Measurements from ENCODE around the gene CCDC24. TPM values are rescaled to one million over a fixed set of nuclear protein-coding genes. Genes with fewer than 3 reads are reported as not detected.

The CCDC24 gene
- polyA plus RNA-seq, 2 of the 4 experiments (the other 2 are of a cell fraction) = 2.0 to 10.2 TPM

DNA sequence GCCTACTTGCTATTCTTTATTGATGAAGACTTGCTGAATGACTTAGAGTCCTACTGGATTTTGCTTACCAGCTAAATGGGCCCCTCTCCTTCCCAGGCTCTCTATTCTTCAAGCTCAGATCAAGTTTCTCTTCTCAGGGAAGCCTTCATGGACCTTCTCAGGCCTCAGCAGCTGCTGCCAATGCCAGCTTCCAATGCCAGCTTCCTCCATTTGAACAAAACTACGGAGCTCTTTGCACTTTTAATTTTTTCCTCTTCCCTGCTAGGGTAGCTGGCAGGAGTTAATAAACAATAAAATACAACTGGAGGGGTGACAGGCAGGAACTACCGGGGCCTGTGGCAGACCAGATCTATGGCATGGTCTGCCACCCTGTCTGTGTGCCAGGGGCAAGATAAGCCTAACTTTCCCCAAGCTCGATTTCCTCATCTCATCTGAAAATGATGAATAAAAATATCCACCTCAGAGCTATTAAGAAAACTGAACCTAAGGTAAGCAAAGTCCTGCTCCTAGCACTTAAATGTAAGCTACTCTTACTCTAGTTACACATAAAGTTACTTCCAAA is 45.6 kb upstream of the CCDC24 start:
- TF ChIP-seq POLR2A (IDR thresholded peaks at IDR 0.05; ENCODE audit: low read length) (no peak), SMC3 (IDR thresholded peaks at IDR 0.05) (no peak), HOXB13 (CRISPR knock-in tag; IDR thresholded peaks at IDR 0.05; ENCODE audit: low read depth) (no peak), FOXS1 (CRISPR knock-in tag; IDR thresholded peaks at IDR 0.05) (no peak), TFCP2L1 (CRISPR knock-in tag; IDR thresholded peaks at IDR 0.05) (no peak), CBX2 (IDR thresholded peaks at IDR 0.05; ENCODE audit: borderline replicate concordance, low read depth) (no peak), HDAC2 (IDR thresholded peaks at IDR 0.05) (no peak), NFE2L2 (conservative IDR thresholded peaks at IDR 0.05; ENCODE audit: low read length) (no peak), JUNB (IDR thresholded peaks at IDR 0.05) (no peak), RAD21 (conservative IDR thresholded peaks at IDR 0.05 in 1 of 2, IDR thresholded peaks at IDR 0.05 in 1 of 2) (no peak), RNF2 (IDR thresholded peaks at IDR 0.05; ENCODE audit: borderline replicate concordance, low read depth) (no peak), HEYL (CRISPR knock-in tag; IDR thresholded peaks at IDR 0.05) (no peak), KDM1A (IDR thresholded peaks at IDR 0.05; ENCODE audit: low read depth) (no peak), ZSCAN20 (CRISPR knock-in tag; IDR thresholded peaks at IDR 0.05) (no peak), EHF (CRISPR knock-in tag; IDR thresholded peaks at IDR 0.05) (no peak)
- TF ChIP-seq, protein P1, sequence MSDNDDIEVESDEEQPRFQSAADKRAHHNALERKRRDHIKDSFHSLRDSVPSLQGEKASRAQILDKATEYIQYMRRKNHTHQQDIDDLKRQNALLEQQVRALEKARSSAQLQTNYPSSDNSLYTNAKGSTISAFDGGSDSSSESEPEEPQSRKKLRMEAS (IDR thresholded peaks at IDR 0.05) = no peak
- TF ChIP-seq, protein P2, sequence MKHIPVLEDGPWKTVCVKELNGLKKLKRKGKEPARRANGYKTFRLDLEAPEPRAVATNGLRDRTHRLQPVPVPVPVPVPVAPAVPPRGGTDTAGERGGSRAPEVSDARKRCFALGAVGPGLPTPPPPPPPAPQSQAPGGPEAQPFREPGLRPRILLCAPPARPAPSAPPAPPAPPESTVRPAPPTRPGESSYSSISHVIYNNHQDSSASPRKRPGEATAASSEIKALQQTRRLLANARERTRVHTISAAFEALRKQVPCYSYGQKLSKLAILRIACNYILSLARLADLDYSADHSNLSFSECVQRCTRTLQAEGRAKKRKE (CRISPR knock-in tag; IDR thresholded peaks at IDR 0.05; ENCODE audit: low read depth) = no peak
- TF ChIP-seq, protein P3, sequence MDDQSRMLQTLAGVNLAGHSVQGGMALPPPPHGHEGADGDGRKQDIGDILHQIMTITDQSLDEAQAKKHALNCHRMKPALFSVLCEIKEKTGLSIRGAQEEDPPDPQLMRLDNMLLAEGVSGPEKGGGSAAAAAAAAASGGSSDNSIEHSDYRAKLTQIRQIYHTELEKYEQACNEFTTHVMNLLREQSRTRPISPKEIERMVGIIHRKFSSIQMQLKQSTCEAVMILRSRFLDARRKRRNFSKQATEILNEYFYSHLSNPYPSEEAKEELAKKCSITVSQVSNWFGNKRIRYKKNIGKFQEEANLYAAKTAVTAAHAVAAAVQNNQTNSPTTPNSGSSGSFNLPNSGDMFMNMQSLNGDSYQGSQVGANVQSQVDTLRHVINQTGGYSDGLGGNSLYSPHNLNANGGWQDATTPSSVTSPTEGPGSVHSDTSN (IDR thresholded peaks at IDR 0.05) = no peak
- Histone ChIP-seq H3K4me1 (peaks cover 13% of the 10 kb centered on the region; the same call in 1 of the 3 replicates), H3K9me3 (no peaks in the 10 kb centered on the region), H3K4me2 (peak overlapping the region; percentile 87), H3K4me3 (peak overlapping the region; percentile 68), H3K27ac (peak overlapping the region; percentile 94 to 97)
- DNase-seq (ENCODE audit: low read depth in 1 of 2, low spot score in 1 of 2) = no peak
- 12% methylated on average over 3 of the region's 3 CpGs for WGBS (ENCODE audit: missing lambda C conversion rate)
- ChIA-PET CTCF (interaction anchor here (0.6 to 7.4 kb wide), 12 partner anchors 8 to 309 kb away, joined by 3 to 69 read pairs (median 4); no protein-coding TSS in a partner anchor), POLR2A (interaction anchor here (0.5 kb wide), 1 partner anchor 587 kb away, joined by 3 read pairs; the partner anchor contains the start of gene CDC20)
- no peak for ATAC-seq
- FAIRE-seq = no peak

DNA sequence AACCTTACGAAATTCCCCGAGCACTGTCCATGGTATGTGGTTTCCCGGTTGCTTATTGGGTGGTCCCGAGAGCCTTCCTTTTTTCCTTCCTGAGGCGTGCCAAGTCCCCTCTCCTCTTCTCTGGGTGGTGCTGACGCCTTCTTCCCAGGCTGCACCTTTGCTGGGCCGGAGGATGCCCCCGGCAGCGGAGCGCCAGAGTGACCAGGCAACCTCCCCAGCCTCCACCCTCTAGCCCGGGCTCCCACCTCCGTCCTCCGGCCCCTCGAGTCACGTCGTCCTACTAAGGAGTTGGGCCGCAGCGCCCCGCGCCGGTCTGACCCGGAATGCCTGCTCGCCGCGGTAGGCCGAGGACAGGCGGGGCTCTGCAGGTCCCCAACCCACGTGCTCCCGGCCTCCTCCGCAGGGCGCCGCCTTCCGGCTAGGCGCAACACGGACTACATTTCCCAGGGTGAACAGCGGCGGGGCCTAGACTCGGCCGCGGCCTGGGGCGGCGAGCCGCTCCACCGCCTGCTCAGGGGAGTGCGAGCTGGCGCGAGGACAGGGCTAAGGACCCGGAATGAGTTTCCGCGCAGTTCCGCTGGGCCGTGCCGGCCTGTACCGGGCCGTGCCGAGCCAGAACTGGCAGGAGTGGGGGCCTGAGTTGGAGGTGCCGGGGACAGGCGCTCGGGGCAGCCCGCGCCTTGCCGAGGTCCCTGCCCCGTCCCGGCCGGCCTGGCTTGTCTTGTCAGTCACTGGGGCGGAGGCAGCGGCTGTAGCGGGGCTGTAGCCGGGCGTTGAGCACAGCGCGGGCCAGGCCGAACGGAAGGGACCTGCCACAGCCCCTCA is 45.0 kb upstream of the CCDC24 start, which contains the start of gene IPO13:
Gene IPO13 (plus strand): TSS at position 715 of the 825 bp plus-strand sequence. CDS start 651 bp downstream, outside the sequence.
- ChIA-PET CTCF (interaction anchor here (0.6 to 7.4 kb wide), 15 partner anchors 8 to 309 kb away, joined by 3 to 69 read pairs (median 3); partner anchors contain the start of gene DPH2), POLR2A (interaction anchor here (0.5 kb wide), 1 partner anchor 588 kb away, joined by 3 read pairs; the partner anchor contains the start of gene CDC20)
- peak; percentile 97 to 98 for ATAC-seq
- Histone ChIP-seq H3K4me2 (peak within 1 kb of the TSS; percentile 87), H3K4me3 (peak within 1 kb of the TSS; percentile 68), H3K4me1 (peaks cover 13% of the 10 kb centered on the region; the same call in 1 of the 3 replicates), H3K27ac (peak within 1 kb of the TSS; percentile 94 to 97), H3K9me3 (no peaks in the 10 kb centered on the region)
- under 1% methylated on average over 34 of the region's 74 CpGs for WGBS (ENCODE audit: missing lambda C conversion rate)
- DNase-seq (ENCODE audit: low read depth in 1 of 2, low spot score in 1 of 2) = peak; percentile 90 to 96
- FAIRE-seq = no peak
- TF ChIP-seq POLR2A (IDR thresholded peaks at IDR 0.05; ENCODE audit: low read length) (peak; percentile 81), SMC3 (IDR thresholded peaks at IDR 0.05) (peak; percentile 62), JUN (IDR thresholded peaks at IDR 0.05) (peak; percentile 66 to 94; a peak in 4 of 5 replicates), PHF8 (IDR thresholded peaks at IDR 0.05; ENCODE audit: borderline replicate concordance, low read depth) (0 out of 2 replicates have a peak, but pooled peaks have one; percentile 27), MYC (IDR thresholded peaks at IDR 0.05; ENCODE audit: borderline replicate concordance, low read length) (peak; percentile 73; the same call in 1 of the 2 replicates), EHF (CRISPR knock-in tag; IDR thresholded peaks at IDR 0.05) (no peak)
- TF ChIP-seq, protein P1 (IDR thresholded peaks at IDR 0.05) = peak; percentile 97
- TF ChIP-seq, protein P4, sequence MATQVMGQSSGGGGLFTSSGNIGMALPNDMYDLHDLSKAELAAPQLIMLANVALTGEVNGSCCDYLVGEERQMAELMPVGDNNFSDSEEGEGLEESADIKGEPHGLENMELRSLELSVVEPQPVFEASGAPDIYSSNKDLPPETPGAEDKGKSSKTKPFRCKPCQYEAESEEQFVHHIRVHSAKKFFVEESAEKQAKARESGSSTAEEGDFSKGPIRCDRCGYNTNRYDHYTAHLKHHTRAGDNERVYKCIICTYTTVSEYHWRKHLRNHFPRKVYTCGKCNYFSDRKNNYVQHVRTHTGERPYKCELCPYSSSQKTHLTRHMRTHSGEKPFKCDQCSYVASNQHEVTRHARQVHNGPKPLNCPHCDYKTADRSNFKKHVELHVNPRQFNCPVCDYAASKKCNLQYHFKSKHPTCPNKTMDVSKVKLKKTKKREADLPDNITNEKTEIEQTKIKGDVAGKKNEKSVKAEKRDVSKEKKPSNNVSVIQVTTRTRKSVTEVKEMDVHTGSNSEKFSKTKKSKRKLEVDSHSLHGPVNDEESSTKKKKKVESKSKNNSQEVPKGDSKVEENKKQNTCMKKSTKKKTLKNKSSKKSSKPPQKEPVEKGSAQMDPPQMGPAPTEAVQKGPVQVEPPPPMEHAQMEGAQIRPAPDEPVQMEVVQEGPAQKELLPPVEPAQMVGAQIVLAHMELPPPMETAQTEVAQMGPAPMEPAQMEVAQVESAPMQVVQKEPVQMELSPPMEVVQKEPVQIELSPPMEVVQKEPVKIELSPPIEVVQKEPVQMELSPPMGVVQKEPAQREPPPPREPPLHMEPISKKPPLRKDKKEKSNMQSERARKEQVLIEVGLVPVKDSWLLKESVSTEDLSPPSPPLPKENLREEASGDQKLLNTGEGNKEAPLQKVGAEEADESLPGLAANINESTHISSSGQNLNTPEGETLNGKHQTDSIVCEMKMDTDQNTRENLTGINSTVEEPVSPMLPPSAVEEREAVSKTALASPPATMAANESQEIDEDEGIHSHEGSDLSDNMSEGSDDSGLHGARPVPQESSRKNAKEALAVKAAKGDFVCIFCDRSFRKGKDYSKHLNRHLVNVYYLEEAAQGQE (IDR thresholded peaks at IDR 0.05) = peak; percentile 89
- TF ChIP-seq, protein P5, sequence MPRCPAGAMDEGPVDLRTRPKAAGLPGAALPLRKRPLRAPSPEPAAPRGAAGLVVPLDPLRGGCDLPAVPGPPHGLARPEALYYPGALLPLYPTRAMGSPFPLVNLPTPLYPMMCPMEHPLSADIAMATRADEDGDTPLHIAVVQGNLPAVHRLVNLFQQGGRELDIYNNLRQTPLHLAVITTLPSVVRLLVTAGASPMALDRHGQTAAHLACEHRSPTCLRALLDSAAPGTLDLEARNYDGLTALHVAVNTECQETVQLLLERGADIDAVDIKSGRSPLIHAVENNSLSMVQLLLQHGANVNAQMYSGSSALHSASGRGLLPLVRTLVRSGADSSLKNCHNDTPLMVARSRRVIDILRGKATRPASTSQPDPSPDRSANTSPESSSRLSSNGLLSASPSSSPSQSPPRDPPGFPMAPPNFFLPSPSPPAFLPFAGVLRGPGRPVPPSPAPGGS (IDR thresholded peaks at IDR 0.05) = peak; percentile 24; the same call in 1 of the 3 replicates
- TF ChIP-seq, protein P6, sequence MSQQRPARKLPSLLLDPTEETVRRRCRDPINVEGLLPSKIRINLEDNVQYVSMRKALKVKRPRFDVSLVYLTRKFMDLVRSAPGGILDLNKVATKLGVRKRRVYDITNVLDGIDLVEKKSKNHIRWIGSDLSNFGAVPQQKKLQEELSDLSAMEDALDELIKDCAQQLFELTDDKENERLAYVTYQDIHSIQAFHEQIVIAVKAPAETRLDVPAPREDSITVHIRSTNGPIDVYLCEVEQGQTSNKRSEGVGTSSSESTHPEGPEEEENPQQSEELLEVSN (IDR thresholded peaks at IDR 0.05; ENCODE audit: borderline replicate concordance, low read depth) = peak; percentile 56
